ENCODE data around the gene ARHGEF25.
"Not testable (repeated sequence)": the region's sequence is repeated elsewhere in the genome, so short reads cannot be mapped to it uniquely, and the experiment has no call there.

Gene ARHGEF25

DNA sequence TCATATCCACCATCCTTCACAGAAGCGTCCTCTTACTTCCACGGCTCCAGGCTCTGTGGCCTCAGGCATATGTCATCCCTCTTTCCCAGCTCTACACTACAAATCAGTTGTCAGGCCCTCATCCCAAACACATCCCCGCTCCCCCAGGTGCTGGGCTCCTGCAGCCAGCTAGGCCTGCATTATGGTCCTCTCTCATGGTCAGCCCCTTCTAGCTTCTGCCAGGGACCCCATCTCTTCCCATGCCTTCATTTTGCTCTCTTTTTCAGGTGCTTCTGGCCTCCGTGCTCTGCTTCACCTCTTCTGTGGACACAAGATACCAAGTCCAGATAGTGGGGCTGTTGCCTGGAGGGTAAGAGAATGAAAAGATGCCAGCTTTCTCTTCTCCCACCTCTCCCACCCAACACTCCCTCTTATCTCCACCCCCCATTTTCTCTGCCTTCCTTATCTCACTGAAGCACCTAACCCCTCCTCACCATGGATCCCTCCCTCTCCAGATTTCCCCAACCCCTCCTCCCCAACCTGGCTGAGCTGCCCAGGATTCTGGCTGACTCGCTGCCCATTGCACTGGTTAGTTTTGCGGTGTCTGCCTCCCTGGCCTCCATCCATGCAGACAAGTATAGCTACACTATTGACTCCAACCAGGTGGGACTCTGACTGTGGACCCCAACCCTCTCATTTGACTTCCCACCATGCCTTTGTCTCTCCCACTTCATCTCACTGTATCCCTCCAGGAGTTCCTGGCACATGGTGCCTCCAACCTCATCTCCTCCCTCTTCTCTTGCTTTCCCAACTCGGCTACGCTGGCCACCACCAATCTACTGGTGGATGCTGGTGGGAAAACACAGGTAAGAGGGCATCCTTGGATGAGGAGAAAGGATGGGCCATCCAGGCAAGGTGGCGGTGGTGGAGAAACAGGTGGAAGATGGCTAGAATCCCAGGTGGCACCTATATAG, 11.3 kb downstream of the ARHGEF25 start:
- no peak for DNase-seq (ENCODE audit: low spot score)

DNA sequence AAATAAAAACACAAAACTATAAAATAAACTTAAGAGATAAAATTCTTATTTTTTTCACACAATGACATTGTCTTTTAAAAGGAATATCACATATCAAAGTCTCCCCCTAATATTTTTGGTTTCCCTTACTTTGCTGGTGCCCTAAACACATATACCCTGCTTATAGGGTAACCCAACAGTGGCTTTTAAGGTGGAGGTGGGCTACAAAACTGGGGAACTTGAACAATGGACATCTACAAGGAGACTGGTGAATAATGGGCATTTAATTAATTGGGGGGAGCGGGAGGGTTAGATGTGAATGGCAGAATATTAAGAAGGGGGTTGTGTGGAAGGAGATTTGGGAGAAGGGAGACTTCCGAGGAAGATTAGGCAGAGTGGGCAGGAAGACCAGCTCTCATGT, 12.2 kb downstream of the ARHGEF25 start:
- DNase-seq (ENCODE audit: low spot score), result no peak

DNA sequence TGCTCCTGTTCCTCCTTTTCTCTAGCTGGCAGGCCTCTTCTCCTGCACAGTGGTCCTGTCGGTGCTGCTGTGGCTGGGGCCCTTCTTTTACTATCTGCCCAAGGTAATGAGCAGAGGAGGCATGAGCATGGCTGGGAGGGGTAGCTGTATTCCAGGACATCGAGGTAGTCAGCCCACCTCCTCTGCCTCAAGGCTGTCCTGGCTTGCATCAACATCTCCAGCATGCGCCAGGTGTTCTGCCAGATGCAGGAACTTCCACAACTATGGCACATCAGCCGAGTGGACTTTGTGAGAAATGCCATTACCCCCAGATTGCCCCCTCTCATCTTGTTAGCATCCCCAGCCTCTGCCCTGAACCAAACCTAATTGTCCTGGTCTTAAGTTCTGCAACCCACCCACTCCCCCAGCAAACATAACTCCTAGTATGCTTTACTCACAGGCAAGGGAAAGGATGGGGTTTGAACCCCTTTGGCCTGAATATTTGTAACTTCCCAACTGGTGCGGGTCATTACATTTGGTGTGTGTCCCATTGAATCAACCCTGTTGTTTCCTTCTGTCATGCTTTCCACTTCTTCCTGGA, 12.7 kb downstream of the ARHGEF25 start:
- no peak for DNase-seq (ENCODE audit: low spot score)

DNA sequence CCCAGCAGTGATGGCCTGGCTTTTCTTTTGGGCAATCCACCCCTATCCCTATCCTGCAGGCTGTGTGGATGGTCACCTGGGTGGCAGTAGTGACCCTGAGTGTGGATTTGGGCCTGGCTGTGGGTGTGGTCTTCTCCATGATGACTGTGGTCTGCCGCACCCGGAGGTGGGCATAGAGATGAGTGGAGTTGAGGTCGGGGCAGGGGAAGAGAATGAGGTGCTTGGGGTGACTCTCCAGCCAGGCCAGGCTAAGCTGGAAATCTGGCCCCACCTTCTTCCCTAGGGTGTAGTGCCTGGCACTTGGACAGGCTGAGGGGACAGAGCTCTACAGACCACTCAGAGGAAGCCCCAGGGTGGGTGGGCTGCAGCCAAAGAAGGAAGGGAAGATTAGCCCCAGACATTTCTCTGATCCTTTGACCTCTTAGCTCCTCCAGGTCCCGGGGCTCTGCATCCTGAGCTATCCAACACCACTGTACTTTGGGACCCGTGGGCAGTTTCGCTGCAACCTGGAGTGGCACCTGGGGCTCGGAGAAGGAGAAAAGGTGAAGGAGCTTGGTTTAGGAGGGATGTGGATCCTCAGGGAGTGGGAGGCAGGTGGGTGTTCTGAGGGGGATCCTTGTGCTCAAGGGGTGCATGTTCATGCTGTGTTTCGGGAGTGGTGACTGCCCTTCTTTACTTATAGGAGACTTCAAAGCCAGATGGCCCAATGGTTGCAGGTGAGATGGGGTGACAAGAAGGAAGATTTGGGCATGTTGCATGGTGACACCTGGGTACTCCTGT, 13.4 kb downstream of the ARHGEF25 start:
- no peak for DNase-seq (ENCODE audit: low spot score)

DNA sequence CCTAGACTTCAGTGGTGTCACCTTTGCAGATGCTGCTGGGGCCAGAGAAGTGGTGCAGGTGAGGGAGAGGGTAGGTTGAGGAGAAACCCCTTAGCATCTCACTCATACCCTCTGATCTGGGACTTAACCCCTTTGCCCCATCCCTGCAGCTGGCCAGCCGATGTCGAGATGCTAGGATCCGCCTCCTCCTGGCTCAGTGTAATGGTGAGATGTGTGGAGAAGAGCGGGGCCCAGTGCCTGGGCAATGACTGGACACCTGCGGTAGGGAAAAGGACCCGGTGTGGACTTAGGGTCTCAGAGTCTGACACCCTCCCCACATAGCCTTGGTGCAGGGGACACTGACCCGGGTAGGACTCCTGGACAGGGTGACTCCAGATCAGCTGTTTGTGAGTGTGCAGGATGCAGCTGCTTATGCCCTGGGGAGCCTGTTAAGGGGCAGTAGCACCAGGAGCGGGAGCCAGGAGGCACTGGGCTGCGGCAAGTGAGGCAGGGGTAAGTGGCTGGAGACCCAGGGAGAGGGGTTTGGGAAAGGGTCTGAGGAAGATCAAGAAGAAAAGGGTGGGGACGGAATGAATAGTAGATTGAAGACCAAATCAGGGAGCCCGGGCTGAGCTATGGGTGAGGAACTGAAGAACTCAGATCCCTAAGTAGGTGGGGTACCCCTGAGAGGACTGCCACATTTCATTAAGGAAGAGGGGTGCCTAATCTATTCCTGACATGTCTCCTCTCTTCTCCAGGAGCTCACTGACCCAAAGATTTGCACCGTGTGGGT, 14.2 kb downstream of the ARHGEF25 start:
- no peak for DNase-seq (ENCODE audit: low spot score)

DNA sequence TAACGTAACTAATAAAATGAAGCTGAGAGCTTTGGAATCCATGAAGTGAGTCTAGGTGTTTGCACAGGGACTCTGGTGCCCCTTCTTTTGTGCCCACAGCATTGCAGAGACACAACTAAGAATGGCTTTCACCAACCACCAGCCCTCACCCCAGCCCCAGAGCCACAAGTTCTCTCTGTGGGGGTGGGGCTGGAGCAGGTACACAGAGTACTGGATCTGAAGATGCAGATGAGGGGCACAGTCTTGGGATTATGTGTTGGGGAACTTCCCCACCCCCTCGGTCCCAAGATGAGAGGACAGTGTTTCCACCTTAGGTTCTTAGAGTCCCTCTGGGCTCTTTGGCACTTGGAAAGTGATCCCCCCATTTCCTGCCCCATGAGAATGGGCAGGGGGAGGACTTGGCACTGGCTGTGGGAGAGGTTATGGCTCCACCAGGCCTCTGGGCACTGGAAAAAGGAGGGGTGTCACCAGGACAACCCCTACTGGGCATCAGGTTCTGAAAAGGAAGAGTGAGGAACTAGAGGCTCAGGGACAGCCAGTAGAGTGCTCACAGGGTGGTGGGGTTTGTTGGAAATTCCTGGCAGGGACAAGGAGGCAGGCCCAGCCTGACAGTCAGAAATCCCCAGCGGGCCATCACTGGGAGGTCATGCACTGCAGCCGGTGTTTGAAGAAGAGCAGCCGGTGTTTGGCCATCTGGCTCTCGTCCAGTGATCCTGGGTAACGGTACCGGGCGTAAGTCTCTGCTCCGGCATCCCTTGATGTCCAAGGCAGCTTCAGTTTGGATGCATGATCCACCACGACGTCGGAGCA, 15.1 kb downstream of the ARHGEF25 start:
- no peak for DNase-seq (ENCODE audit: low spot score)

DNA sequence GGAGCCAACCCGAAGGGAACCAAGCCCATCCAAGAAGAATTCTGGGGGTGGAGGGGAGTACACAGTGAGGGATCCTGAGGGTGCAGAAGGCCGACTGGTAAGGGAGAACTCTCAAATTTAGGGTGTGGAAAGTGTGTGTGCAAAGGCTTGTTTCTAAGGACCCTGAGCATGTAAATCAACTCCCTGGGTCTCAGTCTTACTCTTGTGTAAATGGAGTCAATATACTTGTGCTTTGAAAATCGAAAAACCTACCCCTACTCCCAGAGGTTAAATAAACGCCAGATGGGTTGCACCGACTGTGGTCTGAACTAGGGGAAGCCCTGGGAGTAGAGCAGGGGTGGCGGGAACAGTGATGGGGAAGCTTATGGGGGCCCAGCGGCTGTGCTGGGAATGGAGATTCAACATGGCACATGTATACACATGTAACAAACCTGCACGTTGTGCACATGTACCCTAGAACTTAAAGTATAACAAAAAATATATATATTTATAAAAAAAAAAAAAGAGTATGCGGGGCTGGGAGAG, 15.7 kb downstream of the ARHGEF25 start:
- no peak for DNase-seq (ENCODE audit: low spot score)

DNA sequence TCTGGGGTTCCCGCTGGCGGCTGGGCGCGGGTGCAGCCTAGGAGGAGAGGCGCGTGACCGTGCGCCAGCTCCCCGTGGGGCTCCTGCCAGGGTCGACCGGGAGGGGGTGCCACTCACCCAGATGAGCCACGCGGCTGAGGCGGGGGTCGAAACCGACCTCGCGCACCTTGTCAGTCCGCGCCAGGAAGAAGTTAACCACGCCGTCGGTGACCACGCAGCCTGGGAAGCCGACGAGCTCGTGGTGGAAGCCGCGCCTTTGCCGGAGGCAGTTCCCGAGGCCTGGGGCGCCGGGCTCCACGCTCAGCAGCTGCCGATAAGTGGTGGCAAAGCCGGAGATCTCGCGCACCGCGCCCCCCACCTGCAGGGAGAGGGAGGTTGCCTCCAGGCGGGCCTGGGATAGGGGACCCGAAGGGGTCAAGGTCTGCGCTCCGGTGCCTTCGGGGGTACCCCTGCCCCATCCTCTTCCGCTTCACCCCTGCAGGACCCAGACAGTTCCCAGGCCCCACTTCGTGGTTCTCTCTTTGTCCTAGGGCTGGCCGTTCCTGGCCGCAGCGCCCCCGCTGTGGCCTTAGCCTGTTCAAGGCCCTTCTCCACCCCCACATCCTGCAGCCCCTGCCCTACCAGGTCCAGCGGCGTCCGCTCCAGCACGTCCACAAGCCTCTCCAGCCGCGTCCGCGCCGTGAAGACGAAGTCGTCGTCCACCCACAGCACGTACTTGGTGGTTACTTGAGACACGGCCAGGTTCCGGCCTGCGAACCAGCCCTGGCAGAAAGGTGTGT, 16.5 kb downstream of the ARHGEF25 start:
- DNase-seq (ENCODE audit: low spot score), result no peak

DNA sequence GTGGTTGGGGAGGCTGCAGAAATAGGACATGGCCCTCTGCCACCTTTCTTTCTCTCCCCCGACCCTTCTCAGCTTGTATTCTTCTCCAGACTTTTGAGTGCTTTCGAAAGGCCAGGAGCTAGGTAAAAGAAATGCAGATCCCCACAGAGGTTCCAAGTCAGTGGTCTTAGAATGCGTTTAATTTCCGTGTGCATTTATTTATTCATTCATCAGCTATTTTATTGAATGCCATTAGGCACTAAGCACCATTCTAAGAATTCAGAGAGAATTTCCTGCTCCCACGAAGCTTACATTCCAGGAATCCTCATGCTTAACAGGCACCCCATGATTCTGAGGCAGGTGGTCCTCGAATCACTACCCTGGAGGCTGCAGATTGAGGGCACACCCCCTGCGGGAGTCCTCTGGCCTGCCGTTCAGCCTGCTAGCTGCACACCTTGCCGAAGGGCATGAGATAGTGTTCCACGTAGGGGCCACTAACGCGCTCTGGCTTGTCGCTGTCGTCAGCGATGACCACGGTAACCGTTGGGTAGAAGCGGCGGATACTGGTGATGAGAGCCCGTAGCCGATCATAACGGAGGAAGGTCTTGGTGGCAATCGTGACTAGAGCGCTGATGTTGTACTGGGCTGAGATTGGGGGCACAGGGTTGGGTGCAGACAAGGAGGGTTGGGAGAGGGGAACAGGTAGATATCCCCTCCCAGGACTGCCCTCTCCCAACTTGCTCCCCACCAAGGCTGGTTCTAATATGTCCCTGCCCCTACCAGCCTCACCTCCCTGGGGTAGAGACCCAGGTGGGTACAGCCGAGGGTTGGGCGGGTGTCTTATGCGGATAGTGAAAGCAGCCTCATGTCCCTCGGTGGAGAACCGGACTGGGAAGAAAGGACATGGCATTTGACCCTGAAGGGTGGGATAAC, 17.3 kb downstream of the ARHGEF25 start:
- no peak for DNase-seq (ENCODE audit: low spot score)

DNA sequence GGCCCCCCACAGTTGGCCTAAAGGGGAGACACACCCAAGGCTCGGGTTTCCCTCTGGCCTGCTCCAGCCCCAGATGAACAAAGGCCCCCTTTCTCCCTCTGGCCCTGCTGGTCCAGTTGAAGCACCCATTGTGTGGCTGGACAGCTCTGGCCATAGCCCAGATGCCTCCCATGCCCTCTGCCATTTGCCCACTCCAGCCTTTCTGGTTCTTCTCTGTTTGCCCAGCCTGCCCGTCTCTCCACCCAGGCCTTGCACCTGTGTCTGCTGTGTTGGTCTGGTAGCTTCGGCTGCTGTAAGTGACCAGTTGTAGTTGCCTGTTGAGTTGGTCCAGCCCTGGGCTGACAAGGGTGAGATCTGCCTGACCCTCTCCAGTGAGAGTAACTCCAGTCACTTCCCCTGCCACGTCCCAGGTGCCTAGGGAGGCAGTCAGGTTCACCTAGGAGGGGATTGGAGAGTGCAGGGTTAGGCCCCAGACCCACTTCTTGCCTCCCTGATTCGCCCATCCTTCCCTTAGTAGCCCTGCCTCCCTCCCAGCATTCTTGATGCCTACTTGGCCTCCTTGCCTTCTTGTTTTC, 18.7 kb downstream of the ARHGEF25 start:
- DNase-seq (ENCODE audit: low spot score), result no peak

DNA sequence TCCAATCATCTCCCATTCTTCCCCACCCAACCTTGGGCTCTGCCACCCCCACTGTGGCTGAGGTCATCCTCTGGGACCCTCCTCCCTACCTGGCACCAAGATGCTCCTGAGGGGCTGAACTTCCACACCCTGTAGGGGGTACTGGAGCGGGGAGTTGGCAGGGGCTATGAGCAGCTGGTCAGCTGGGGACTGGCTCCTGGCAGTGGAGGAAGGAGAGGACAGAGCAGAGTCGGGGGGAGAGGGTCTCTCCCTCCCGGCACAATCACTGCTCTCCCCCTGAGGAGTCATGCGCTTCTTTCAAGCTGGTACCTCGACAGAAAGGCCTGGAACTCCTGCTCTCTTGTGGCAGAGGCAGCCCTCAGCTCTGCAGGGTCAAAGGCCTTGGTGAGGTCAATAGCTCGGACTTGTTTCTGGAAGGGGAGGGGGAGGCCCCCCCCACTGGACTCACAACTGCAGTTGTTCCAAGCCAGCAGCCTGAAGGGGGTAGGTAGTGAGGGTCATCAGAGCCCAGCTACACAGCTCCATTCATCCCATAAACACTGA, 19.7 kb downstream of the ARHGEF25 start:
- no peak for DNase-seq (ENCODE audit: low spot score)

DNA sequence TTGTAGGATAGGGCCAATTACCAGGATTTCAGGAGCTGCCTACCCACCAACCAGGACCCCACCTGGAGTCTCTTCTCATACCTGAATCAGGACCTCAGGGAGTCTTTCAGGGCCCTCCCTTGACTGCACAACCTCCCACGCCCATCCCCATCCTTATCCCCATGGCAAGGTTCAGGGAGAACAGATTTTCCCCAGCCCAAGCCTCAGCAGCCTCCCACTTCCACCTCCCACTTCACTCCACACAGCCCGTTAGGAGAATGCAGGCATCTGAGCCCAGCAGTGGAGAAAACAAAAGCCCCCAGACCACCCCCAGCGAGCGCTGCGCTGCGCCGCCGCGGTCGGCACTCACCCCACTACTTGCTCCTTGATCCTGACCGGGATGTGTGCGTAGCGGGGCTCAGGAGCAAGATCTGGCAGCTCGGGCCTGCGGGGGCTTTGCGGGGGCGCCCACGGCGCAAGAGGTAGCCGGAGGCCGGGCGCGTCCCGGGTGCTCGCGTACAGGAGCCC, 20.4 kb downstream of the ARHGEF25 start:
- DNase-seq (ENCODE audit: low spot score), result peak; percentile 24

DNA sequence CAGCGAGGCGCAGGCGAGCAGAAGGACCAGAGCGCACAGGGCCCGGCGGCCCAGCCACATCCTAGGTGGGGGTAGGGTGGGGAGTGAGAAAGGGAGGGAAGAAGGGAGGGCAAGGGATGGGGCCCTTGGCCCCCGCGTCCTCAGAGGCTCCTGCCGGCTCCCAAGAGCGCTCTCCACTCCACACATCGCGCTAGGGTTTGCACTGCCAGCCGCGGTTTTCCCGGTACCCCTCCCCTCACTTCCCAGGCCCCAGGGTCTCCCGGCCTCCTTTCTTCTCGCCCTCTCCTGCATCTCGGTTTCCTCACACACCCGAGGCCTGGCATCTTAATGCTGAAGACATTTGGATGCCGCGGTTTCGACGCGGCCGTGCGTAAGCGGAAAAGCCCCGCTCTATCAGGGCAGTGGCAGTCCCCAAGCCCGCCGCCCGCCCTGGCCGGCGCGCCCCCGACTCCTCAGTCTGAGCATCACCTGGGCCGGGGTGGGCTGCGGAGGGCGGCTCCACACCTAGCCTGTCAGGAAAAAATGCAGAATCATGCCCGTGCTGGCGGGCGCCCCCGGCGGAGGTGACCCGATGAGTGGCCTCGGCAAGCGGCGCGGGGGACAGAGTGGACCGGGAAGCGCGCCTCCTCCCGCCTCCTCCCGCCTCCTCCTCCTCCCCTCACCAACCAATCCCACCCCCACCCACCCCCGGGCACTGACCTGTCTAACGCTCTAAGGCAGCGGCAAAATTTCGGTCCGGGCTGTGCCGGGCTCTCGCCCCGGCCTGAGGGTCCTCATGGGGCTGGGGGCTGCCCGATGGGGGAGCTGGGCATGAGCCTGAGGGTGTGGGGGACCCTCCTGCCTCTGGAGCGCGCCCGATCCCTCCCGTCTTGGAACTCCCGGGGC, 21.1 kb downstream of the ARHGEF25 start:
- DNase-seq (ENCODE audit: low spot score), result peak; percentile 66

DNA sequence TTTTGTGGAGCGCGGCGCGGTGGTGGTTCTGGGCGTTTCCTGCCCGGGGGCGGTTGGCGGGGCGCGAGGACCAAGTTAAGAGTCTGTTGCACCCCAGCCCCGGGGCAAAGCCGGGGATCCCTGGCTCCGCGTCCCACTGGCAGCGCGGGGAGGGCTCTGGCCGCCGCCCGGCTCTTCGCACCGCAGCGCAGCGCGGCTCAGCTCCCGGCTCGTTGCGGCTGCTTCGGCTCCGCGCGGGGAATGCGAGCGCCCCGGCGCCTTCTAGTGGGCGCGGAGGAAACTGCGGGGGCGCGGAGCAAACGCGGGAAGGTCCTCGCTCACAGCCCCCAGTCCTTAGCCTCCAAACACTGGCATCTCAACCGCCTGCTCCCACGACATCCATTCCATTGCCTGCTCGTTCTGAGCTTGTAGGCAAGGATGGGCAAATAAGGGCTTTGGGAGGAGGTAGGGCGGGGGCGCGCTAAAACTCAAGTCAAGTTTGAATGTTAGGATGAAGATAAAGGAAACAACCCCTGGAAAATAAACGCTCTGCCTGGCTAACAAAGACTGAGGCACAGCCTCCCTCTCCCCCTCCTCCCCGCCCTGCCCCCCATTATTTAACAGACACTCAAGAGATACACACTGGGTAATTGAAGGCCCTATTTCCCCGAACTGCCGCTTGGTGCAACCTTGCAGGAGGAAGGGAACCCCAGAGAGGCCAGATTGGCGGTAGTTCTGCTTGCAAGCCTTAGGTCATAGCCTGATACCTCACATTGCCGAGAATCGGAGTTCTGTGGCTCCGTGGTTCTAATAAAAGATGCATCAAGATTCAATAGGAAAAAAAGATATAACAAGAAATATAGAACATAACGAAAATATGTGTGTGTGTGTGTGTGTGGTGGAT, 22.0 kb downstream of the ARHGEF25 start, which contains the start of gene B4GALNT1:
Gene B4GALNT1, minus strand, starts transcription at position 244 of the 883 bp plus-strand sequence. CDS start 1,069 bp downstream, outside the sequence.
- peak; percentile 90 for DNase-seq (ENCODE audit: low spot score)

DNA sequence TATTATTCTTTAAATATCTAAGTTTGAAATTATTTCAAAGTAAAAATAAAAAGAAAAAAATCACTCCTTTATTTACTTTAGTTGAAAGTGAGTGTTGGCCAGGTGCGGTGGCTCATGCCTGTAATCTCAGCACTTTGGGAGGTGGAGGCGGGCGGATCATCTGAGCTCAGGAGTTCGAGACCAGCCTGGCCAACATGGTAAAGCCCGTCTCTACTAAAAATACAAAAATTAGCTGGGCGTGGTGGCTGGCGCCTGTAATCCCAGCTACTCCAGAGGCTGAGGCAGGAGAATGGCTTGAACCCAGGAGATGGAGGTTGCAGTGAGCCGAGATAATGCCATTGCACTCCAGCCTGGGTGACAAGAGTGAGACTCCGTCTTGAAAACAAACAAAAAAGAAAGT, 25.5 kb downstream of the ARHGEF25 start:
- not testable (repeated sequence) for DNase-seq (ENCODE audit: low spot score)

DNA sequence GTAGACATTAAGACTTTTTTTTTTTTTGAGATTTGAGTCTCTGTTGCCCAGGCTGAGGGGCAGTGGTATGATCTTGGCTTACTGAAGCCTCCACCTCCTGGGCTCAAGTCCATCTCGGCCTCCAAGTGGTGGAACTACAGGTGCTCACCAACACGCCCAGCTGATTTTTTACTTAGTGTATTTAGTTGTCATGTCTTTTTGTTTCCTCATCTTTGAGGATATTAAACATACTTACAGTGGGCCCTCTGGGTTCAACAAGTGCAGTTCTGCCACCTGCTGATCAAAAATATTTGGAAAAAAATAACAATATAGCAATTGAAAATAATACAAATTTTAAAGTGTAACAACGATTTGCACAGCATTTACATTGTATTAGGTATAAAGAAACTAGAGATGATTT, 26.1 kb downstream of the ARHGEF25 start:
- no peak for DNase-seq (ENCODE audit: low spot score)
